BE2C (cell line): ENCODE results near the gene FAM98C.

ENCODE experiments used
- DNase-seq: peaks from one replicate; pipeline ENCODE4 v3.0.0-alpha.2; 2020
- H3K27me3 ChIP-seq: fragments of 250-450 bp; sonication (Bioruptor Pico); 2 replicates; pipeline ENCODE4 v1.5.1; 2020; ENCODE audit warnings: mild to moderate bottlenecking
- H3K36me3 ChIP-seq: fragments of 250-450 bp; sonication (Bioruptor Pico); 2 replicates; pipeline ENCODE4 v1.5.1; 2020; ENCODE audit warnings: mild to moderate bottlenecking
- H3K4me1 ChIP-seq: fragments of 250-450 bp; sonication (Bioruptor Pico); 2 replicates; pipeline ENCODE4 v1.5.1; 2020
- H3K4me3 ChIP-seq: 2 replicates; pipeline ENCODE4 v1.5.1; 2011; ENCODE audit warnings: low read depth, low read length
- H3K9me3 ChIP-seq: fragments of 250-450 bp; sonication (Bioruptor Pico); 2 replicates; pipeline ENCODE4 v1.5.1; 2020
- TF ChIP-seq, protein P1 (sequence below): IDR thresholded peaks from 2 replicates; pipeline ENCODE4 v1.5.1; 2012; ENCODE audit warnings: mild to moderate bottlenecking, low read depth, low read length

Gene FAM98C

DNA sequence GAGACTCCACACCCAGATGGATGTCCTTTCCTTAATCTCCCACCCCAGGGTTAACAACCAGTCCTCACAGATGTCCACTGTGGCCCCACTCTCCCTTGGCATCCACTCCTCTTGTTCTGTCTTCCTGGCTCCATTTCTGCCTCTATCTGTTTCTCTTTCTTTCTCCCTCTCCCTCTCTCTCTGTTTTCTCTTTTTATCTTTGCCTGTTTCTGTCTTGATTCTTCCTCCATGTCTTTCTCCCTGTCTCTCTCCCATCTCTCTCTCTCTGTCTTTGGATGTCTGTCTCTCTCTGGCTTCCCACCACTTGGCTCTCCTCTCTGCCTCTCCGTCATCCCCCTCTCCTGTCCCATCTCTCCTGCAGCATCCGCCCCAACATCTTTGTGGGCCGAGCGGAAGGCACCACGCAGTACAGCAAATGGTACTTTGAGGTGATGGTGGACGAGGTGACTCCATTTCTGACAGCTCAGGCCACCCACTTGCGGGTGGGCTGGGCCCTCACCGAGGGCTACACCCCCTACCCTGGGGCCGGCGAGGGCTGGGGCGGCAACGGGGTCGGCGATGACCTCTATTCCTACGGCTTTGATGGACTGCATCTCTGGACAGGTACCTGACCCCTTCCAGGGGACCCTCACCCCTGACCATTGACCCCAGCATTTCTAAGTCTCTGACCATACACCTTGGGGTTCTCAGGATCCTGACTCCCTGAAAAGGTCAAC lies 55.0 kb downstream of the FAM98C start:
- no peaks in the 10 kb centered on the region; the same call in 1 of the 2 replicates for H3K27me3 ChIP-seq
- no peaks in the 10 kb centered on the region for H3K4me1 ChIP-seq
- H3K4me3 ChIP-seq = no peak overlapping the region
- TF ChIP-seq, protein P1, sequence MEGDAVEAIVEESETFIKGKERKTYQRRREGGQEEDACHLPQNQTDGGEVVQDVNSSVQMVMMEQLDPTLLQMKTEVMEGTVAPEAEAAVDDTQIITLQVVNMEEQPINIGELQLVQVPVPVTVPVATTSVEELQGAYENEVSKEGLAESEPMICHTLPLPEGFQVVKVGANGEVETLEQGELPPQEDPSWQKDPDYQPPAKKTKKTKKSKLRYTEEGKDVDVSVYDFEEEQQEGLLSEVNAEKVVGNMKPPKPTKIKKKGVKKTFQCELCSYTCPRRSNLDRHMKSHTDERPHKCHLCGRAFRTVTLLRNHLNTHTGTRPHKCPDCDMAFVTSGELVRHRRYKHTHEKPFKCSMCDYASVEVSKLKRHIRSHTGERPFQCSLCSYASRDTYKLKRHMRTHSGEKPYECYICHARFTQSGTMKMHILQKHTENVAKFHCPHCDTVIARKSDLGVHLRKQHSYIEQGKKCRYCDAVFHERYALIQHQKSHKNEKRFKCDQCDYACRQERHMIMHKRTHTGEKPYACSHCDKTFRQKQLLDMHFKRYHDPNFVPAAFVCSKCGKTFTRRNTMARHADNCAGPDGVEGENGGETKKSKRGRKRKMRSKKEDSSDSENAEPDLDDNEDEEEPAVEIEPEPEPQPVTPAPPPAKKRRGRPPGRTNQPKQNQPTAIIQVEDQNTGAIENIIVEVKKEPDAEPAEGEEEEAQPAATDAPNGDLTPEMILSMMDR = no peak
- H3K36me3 ChIP-seq = no peaks in the 10 kb centered on the region
- H3K9me3 ChIP-seq = no peaks in the 10 kb centered on the region
- DNase-seq = no peak
